Lower lobe of right lung (tissue), 2 donors: ENCODE measurements around the gene CNPPD1. TPM values are rescaled to one million over a fixed set of nuclear protein-coding genes. Genes with fewer than 3 reads are reported as not detected.

Experiments used
- ATAC-seq, 2 donors: fragments of 200-7000 bp; cut with Tn5 transposase; one replicate each; pipeline ENCODE4 v1.9.1; 2020 to 2022; ENCODE audit warnings: mild to moderate bottlenecking in 2 of 2, moderate library complexity in 2 of 2
- DNase-seq: peaks from one replicate; pipeline ENCODE4 v3.0.0-alpha.2; 2020
- H3K27ac ChIP-seq: fragments of 200-600 bp; one replicate; pipeline ENCODE4 v1.8.0; 2022
- H3K27me3 ChIP-seq: fragments of 200-600 bp; one replicate; pipeline ENCODE4 v1.8.0; 2022; ENCODE audit warnings: low read depth
- H3K36me3 ChIP-seq: fragments of 200-600 bp; one replicate; pipeline ENCODE4 v1.8.0; 2022; ENCODE audit warnings: mild to moderate bottlenecking
- H3K4me1 ChIP-seq: fragments of 200-600 bp; one replicate; pipeline ENCODE4 v1.8.0; 2022
- H3K4me3 ChIP-seq: fragments of 200-600 bp; one replicate; pipeline ENCODE4 v1.8.0; 2022; ENCODE audit warnings: mild to moderate bottlenecking
- H3K9me3 ChIP-seq: fragments of 200-600 bp; one replicate; pipeline ENCODE4 v1.8.0; 2022
- intact Hi-C: fragments of 100-400 bp; cut with DNase I; formaldehyde crosslinking; loops from one replicate; pipeline ENCODE4 v1.11.0; 2022
- total RNA-seq: library from RNA; stranded (reverse); fragmentation: NEBNext Ultra II Directional; extraction: Animal tissue kit (Norgen Biotek cat#: 25700); gene quantifications from one replicate; pipeline ENCODE4 v1.2.1, GENCODE V29; 2021
- TF ChIP-seq, protein P1 (sequence below): fragments of 200-600 bp; IDR thresholded peaks from one replicate; pipeline ENCODE4 v1.8.0; 2022; ENCODE audit warnings: antibody characterized with exemption, mild to moderate bottlenecking
- donor health status: DM: no; HTN: yes; CAD: no; lungs with severe emphysema.

The CNPPD1 gene
- total RNA-seq, 1 donor from 2014 or later, result 67.7 TPM

DNA sequence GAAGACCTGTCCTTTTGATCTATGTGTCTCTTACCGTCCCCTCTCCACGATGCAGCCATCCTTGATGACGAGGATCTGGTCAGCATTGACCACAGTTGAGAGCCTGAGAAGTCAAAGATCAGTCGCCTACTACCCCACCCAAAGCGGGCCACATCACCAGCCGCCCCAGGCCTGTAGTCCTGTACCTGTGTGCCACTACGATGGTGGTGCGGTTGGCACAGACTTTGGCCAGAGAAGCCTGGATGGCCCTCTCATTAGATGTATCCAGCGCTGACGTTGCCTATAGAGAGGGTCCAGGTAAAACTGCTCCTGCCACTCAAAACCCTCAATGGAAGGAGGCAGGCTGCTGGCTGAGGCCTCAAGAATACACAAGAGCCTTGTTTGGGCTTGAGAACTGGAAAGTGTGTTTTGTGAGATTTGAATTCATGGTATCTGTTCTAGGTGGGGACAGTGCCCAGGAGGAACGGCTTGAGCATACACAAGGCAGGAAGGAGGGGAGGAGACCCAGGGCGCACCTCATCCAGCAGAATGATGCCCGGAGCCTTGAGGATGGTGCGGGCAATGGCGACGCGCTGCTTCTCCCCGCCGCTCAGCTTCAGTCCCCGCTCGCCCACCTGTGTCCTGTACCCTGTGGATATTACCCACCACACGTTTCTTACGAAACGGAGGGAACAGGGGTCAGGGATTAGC, 33.6 kb upstream of the CNPPD1 start:
- ATAC-seq (no peak), DNase-seq (no peak)
- TF ChIP-seq, protein P1, sequence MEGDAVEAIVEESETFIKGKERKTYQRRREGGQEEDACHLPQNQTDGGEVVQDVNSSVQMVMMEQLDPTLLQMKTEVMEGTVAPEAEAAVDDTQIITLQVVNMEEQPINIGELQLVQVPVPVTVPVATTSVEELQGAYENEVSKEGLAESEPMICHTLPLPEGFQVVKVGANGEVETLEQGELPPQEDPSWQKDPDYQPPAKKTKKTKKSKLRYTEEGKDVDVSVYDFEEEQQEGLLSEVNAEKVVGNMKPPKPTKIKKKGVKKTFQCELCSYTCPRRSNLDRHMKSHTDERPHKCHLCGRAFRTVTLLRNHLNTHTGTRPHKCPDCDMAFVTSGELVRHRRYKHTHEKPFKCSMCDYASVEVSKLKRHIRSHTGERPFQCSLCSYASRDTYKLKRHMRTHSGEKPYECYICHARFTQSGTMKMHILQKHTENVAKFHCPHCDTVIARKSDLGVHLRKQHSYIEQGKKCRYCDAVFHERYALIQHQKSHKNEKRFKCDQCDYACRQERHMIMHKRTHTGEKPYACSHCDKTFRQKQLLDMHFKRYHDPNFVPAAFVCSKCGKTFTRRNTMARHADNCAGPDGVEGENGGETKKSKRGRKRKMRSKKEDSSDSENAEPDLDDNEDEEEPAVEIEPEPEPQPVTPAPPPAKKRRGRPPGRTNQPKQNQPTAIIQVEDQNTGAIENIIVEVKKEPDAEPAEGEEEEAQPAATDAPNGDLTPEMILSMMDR, result no peak
- intact Hi-C loops, result no loop called here
- Histone ChIP-seq H3K4me3 (no peak overlapping the region), H3K4me1 (peaks cover 19% of the 10 kb centered on the region), H3K36me3 (peaks cover 52% of the 10 kb centered on the region), H3K9me3 (no peaks in the 10 kb centered on the region), H3K27me3 (no peaks in the 10 kb centered on the region), H3K27ac (no peak overlapping the region)

DNA sequence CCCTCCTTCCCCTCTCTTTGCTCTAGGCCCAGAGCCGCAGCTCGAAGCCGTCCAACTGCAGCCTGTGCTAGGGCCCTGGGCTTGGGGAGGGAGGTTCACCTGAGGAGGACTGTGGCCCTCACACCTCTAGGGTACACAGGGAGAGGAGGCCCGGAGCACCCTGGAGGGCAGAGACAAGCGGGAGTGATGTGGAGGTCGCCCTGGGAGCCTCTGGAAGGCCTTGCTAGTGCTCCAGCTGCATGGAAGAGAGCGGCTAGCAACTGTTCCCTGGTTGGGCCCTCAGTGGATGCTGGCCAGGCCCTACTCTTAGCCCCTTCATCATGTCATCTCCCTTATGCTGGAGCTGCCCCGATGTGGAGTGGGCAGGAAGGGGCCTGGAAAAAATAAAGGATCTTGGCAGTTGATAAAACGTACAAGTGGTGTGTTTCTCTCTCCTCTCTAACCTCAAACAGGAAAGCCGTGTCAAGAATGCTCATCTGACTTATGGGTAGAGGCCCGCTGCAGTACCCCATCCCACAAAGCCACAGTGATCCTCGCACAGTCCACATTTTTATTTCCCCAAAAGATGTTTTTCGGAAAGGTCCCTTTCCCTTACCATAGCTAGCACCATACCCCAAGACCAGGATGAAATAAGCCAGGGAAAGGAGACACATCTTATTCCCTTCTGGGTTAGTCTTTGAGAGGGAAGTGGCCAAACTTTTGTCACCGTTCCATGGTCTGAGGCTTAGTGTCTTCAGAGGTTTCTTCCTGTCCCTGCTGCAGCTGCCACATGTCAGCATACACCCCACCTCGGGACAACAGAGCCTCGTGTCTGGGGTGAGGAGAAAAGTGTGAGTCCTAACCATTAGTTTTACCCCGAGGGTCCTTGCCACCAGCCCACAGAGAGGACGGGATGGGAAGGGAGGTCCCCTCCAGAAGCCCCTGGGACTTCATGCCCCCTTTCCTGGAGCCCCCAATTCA, 32.8 kb upstream of the CNPPD1 start:
- ATAC-seq (no peak), DNase-seq (no peak)
- H3K36me3 ChIP-seq, result peaks cover 44% of the 10 kb centered on the region
- H3K4me1 ChIP-seq, result peaks cover 19% of the 10 kb centered on the region
- intact Hi-C loops, result no loop called here
- H3K4me3 ChIP-seq, result no peak overlapping the region
- no peaks in the 10 kb centered on the region for H3K27me3 ChIP-seq
- no peak overlapping the region for H3K27ac ChIP-seq
- H3K9me3 ChIP-seq, result no peaks in the 10 kb centered on the region
- TF ChIP-seq, protein P1, result no peak

DNA sequence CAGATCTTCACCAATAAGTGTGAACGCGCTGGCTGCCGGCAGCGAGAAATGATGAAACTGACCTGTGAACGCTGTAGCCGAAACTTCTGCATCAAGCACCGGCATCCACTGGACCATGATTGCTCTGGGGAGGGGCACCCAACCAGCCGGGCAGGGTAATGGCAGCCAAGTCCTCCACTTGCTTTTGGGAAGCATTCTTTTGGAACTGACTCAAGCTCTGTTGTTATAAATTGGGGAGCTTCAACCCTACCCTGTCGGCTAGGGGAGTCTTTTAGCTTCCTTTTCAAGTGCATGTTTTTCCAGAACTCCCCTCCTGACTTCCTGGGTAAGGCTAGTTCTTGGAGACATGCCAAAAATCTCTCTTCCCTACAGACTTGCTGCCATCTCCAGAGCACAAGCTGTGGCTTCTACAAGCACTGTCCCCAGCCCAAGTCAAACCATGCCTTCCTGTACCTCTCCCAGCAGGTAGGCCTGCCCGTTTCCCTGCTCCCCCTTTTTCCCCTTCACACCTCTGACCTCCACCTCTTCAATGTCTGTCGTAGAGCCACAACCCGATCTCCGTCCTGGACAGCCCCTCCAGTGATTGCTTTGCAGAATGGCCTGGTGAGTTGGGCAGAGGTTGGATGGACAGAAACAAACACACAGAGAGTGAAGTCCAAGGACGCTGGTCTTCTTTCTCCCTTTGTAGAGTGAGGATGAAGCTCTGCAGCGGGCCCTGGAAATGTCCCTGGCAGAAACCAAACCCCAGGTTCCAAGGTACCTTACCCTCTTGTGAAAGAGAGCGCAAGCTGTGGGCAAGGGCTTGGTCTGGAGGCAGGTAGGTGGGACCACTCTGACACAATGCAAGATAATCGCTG, 31.4 kb upstream of the CNPPD1 start:
- Histone ChIP-seq H3K4me3 (peak overlapping the region; percentile 76), H3K27me3 (no peaks in the 10 kb centered on the region), H3K36me3 (peaks cover 34% of the 10 kb centered on the region), H3K9me3 (no peaks in the 10 kb centered on the region), H3K4me1 (peaks cover 19% of the 10 kb centered on the region), H3K27ac (peak overlapping the region; percentile 91)
- ATAC-seq (no peak), DNase-seq (no peak)
- TF ChIP-seq, protein P1, result no peak
- intact Hi-C loops, result no loop called here

DNA sequence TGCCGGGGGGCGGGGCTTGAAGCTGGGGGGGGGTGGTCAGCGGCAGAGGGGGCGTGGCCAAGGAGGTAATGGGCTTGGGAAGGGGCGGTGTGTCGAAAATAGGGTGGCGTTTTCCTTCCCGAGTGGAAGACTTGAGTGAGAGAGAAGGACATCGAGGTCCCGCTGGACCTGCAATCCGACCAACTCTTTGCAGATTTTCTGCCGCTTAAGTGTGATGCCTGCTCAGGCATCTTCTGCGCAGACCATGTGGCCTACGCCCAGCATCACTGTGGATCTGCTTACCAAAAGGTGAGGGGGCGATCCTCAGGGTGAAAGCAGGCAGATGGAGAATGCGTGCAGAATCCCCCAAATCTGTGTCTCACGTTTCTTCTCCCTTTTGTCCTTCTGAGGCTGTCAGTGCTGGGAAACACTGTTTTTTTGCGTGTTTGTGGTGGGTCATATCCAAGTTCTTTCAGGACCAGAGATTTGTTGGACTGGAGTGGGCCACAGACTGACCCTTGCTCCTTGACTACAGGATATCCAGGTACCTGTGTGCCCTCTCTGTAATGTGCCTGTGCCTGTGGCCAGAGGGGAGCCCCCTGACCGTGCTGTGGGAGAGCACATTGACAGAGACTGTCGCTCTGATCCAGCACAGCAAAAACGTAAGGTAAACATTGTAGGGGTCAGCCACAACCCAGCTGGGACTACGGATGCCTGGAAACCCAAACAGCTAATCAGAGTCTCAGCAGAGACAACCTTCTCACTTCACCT, 30.6 kb upstream of the CNPPD1 start:
- peaks cover 28% of the 10 kb centered on the region for H3K36me3 ChIP-seq
- no peaks in the 10 kb centered on the region for H3K27me3 ChIP-seq
- no peaks in the 10 kb centered on the region for H3K9me3 ChIP-seq
- peak overlapping the region; percentile 76 for H3K4me3 ChIP-seq
- peak overlapping the region; percentile 91 for H3K27ac ChIP-seq
- H3K4me1 ChIP-seq, result peaks cover 19% of the 10 kb centered on the region
- ATAC-seq (no peak), DNase-seq (no peak)
- intact Hi-C loops, result no loop called here
- TF ChIP-seq, protein P1, result no peak
